RPMI7951 (cell line): ENCODE results near the gene TMEM129. TPM values are rescaled to one million over a fixed set of nuclear protein-coding genes. Genes with fewer than 3 reads are reported as not detected.
"Not testable (repeated sequence)": the region's sequence is repeated elsewhere in the genome, so short reads cannot be mapped to it uniquely, and the experiment has no call there.

Experiments used
- DNase-seq: peaks from one replicate; pipeline ENCODE4 v3.0.0-alpha.2; 2012; ENCODE audit warnings: low read depth
- total RNA-seq: library from RNA; depleted of rRNA; stranded (reverse); fragments of >200 nt; shearing (Covaris generic); gene quantifications from 2 replicates; pipeline ENCODE4 v1.2.3, GENCODE V29; 2014

Gene TMEM129
- total RNA-seq, 1 experiment from 2014 or later = 8.2 TPM

- DNase-seq = no peak
Observed at GRCh38 chr4:1695913-1696312, 25.2 kb downstream of the TMEM129 start.

GRCh38 chr4:1693131-1693896 lies 27.8 kb downstream of the TMEM129 start:
- peak; percentile 63 for DNase-seq

GRCh38 chr4:1691737-1692373 lies 29.3 kb downstream of the TMEM129 start:
- DNase-seq = no peak

- no peak for DNase-seq
Observed at GRCh38 chr4:1690698-1691097, 30.4 kb downstream of the TMEM129 start.

- DNase-seq = no peak
Observed at GRCh38 chr4:1686440-1687036, 34.6 kb downstream of the TMEM129 start.

- DNase-seq = no peak
Observed at GRCh38 chr4:1685235-1686150, 35.6 kb downstream of the TMEM129 start.

GRCh38 chr4:1684506-1685234 lies 36.5 kb downstream of the TMEM129 start:
- no peak for DNase-seq

GRCh38 chr4:1683736-1684505 lies 37.2 kb downstream of the TMEM129 start, which contains the start of gene FAM53A:
TSS of gene FAM53A (minus strand) at chr4:1684313. CDS start at chr4:1668741, 15,572 bp downstream.
- peak; percentile 77 for DNase-seq

GRCh38 chr4:1683261-1683735 lies 37.8 kb downstream of the TMEM129 start:
- peak; percentile 71 for DNase-seq

GRCh38 chr4:1682860-1683259 lies 38.3 kb downstream of the TMEM129 start:
- no peak for DNase-seq

GRCh38 chr4:1678244-1678643 lies 42.9 kb downstream of the TMEM129 start:
- DNase-seq = no peak

- no peak for DNase-seq
Observed at GRCh38 chr4:1676605-1677525, 44.3 kb downstream of the TMEM129 start.

- DNase-seq = no peak
Observed at GRCh38 chr4:1675802-1676137, 45.4 kb downstream of the TMEM129 start.

GRCh38 chr4:1675136-1675801 lies 45.9 kb downstream of the TMEM129 start:
- no peak for DNase-seq

- no peak for DNase-seq
Observed at GRCh38 chr4:1674682-1675081, 46.4 kb downstream of the TMEM129 start.

- no peak for DNase-seq
Observed at GRCh38 chr4:1673671-1674070, 47.5 kb downstream of the TMEM129 start.

GRCh38 chr4:1671011-1671410 lies 50.1 kb downstream of the TMEM129 start:
- not testable (repeated sequence) for DNase-seq

- no peak for DNase-seq
Observed at GRCh38 chr4:1670279-1670678, 50.8 kb downstream of the TMEM129 start.

GRCh38 chr4:1669850-1670249 lies 51.3 kb downstream of the TMEM129 start:
- no peak for DNase-seq
